Endometrial microvascular endothelial cells (primary cell): ENCODE data around the gene SRGAP3. TPM values are rescaled to one million over a fixed set of nuclear protein-coding genes. Genes with fewer than 3 reads are reported as not detected.

Source experiments
- in situ Hi-C: cut with HindIII; loops from 2 replicates; pipeline ENCODE4 v1.10.0; 2017; ENCODE audit warnings: low sequenced_read_pairs, low pct_unique_long_range_greater_than_20kb; ENCODE audit errors: inconsistent ontology term
- total RNA-seq: library from RNA; depleted of rRNA; stranded (reverse); fragments of >200 nt; gene quantifications from one replicate; pipeline ENCODE4 v1.2.3, GENCODE V29; 2015; ENCODE audit errors: inconsistent ontology term

Gene SRGAP3
- total RNA-seq, 1 donor from 2014 or later, result not detected

GRCh38 chr3:9257092-9257491 is 7.6 kb upstream of the SRGAP3 start:
- in situ Hi-C loops, result no loop called here

GRCh38 chr3:9255976-9256375 is 6.5 kb upstream of the SRGAP3 start:
- in situ Hi-C loops, result no loop called here

DNA sequence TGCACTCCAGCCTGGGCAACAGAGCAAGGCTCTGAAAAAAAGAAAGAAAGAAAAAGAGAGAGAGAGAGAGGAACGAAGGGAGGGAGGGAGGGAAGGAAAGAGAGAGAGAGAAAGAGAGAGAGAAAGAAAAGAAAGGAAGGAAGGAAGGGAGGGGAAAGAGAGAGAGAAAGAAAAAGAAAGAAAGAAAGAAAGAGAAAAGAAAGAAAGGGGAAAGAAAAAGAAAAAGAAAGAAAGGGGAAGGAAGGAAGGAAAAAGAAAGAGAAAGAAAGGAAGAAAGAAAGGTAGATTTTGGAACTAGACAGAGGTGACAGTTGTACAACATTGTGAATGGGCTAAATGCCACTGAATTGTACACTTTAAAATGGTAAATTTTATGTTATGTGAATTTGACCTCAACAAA is 5.3 kb upstream of the SRGAP3 start:
- in situ Hi-C loops, result no loop called here

DNA sequence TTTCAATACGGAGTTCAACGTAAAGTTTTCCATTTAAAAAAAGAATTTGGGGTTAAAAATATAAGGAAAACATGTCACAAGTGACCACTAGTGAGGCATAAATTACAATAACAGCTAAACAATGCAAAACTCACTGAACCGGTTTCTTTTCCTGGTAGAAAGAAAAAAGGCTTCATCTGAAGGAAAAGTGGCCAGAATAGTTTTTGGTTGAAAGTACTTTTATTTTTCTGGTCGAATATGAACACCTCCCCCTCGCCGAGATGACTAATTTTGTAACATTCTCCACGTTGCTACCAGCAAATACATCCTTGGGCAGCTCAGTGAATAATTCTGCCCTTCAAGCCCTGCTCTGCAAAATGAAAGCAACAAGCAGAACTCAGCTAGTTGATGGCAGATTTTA is 3.9 kb upstream of the SRGAP3 start:
- in situ Hi-C loops, result no loop called here

DNA sequence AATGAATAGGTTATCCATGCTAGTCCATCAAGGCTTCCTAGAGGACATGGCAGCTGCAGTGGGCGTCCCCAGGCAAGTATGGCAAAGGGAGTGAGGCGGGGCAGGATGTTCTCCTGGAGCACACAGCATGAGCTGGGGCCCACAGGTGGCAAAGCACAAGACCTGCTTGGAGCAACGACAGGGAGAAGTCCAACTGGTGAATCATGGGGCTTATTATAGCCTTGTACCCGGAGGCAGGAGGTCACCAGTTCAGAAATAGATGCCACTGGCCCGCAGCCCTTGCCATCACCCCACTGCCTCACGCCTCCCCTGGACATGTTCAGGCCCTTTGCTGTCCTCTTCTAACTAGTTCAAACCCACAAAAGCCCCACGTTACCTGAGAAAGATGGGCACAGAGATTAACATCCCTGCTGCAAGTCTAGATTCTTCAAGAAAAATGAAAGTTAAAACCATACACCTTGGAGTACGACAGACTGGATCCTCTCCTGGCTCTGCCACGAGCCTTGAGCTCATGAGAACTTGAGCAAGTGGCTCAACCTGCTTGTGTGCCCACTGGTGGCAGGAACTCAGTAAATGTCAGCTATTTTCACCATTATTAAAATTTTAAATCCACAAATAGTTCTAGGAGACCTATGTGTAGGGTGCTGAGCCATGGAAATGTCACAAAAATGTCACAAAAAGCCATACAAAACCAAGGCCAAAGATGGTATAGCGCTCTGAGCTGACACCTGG is 1.8 kb upstream of the SRGAP3 start:
- in situ Hi-C loops, result no loop called here

GRCh38 chr3:9250236-9250635 is 790 bp upstream of the SRGAP3 start:
- in situ Hi-C loops, result no loop called here

DNA sequence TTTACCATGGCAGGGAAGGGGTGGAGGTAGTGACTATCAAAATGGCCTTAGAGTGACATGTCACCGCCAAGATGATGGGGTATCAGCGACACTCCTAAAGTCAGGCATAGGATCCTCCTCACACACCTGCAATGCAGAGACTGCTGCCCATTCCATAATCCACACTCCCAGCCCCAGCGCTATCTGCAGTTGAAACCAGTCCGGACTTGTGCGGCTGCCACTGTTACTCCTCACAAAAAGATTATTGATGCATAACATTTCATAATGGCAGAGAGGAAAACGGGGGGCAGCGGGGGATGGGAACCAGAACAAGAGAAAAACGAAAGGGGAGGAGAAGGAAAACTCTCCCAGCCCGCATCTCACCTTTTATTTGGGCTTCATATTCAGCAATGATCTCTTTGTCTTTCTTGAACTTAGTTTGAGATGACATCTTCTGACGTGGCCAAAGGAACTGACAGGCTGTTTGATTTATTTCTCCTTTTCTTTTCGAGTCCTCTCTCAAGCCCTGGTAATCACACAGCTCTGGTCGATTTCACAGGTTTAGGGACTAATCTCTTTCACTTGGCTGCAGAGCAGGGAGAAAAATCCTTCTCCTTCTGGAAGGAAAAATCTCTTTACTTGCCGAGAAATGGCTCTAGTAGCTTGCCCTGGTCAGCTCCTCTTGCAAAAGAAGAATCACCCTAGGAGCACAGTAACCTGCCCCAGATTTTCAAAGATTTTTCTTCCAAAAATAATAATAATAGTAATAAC is 749 bp downstream of the SRGAP3 start:
- in situ Hi-C loops, result no loop called here

- in situ Hi-C loops, result no loop called here
Measured at GRCh38 chr3:9247941-9248521, 1.4 kb downstream of the SRGAP3 start.

DNA sequence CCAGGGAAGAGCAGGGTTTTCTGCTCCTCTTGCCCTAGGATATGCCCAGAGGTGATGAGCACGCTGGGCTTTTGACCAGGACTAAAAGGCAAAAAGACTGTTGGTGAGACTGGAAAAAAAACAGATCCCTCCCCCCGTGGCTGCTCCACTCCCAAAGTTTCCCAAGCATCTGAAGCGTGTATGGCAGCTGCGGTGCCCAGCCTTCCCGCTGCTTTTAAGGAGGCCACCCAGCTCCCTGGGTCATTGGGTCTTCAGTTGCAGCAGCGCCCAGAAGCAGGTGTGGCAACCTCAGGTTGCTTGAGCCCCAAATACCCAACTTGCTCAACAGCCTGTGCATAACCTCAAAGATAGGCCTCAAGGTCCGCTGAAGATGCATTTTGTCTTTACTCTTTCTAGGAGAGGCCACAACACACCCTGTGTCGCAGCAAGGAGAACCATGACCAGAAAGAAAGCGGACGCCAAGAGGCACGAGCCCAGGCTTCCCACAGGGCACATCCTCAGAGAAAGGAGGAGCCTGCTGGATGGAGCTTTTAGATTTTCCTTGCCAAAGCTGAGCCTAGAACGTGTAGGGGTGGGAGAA is 2.0 kb downstream of the SRGAP3 start:
- in situ Hi-C loops, result no loop called here

GRCh38 chr3:9246189-9246588 is 3.3 kb downstream of the SRGAP3 start:
- in situ Hi-C loops, result no loop called here

DNA sequence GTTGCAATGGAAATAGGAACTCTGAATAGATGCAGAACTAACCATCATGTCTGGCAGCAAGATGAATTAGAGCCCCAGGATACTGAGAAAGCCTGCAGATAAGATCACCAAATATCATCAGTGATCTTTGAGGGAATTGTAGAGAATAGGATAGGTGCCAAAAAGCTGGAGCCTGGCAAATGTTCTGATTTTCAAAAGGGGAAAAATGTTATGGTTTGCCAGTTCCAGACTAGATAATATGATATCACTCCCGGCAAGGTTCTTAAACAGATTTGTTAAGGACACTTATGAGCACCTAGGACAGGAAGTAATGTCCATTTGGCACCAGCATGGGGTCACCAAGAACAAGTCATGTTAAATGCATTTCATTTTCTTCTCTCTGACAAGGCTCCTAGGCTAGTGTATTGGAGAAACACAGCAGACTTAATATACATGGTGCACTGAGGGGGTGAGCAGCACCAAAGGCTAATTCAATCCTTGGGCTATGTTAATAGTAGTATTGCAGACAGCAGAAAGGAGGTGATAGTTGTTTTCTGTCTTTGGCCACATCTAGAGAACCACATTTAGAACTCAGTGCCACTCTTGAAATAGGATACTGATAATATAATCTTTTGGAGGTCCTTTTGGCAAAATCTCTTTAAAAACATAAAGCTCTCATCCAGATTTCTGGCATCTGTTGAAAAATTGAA is 4.8 kb downstream of the SRGAP3 start:
- in situ Hi-C loops, result no loop called here

GRCh38 chr3:9241956-9242355 is 7.5 kb downstream of the SRGAP3 start:
- in situ Hi-C loops, result no loop called here

GRCh38 chr3:9239680-9240079 is 9.8 kb downstream of the SRGAP3 start:
- in situ Hi-C loops, result no loop called here

- in situ Hi-C loops, result no loop called here
Measured at GRCh38 chr3:9238721-9239295, 10.6 kb downstream of the SRGAP3 start.

- in situ Hi-C loops, result no loop called here
Measured at GRCh38 chr3:9238276-9238675, 11.2 kb downstream of the SRGAP3 start.

DNA sequence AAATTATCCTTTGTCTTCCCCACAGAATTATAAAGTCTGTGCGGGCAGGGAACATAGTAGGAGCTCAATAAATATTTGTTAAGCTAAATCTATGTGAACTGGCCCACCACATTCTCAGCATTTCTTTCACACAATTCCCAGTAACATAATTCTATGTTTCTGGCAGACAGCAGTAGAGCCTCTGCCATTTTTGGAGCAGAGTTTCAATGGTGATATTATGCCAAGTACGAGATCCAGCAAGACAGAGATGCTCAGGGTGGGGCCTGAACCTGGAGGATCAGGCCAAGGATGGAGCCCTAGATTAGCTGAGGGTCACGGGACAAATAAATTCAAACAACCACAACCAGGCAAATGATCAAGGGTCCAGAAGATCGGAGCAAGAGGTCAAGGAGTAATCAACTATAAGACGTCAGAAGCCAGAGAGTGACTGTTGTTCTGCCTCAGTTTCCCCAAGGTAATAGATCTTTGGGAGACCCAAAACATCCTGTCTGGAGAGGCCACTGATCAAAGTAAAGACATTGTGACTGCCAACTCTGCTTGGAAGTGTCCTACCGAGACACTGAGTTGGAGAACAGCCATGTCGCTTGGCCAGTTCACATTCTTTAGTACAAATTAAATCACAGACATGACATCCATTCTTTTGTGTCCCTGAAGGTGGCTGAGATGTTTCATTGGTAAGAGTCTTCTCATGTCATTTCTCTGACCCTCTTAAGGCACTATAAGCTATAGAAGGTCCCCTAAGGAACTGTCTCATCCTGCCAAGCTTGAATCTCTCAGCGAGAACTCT is 15.4 kb downstream of the SRGAP3 start:
- in situ Hi-C loops, result no loop called here

- in situ Hi-C loops, result no loop called here
Measured at GRCh38 chr3:9233101-9233500, 16.3 kb downstream of the SRGAP3 start.

DNA sequence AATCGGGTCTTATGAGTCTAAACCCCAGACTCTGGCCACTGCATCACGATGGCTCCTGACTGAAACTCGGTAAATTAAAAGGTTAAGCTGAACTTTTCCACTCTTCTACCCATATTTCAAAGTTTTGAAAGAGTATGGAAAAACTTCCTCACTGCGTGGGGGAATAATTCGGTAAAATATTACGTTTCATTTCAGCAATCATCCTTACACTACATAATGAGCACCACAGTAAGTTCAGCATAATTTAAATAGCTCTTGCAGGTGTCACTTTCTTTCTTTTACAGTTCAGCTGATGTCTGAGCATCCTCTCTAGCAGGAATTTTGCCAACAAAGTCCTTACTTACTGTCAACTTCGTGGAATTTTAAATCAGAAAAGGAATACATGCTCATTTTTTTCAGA is 17.5 kb downstream of the SRGAP3 start:
- in situ Hi-C loops, result no loop called here
